ENCODE results near the gene PTPRT. TPM values are rescaled to one million over a fixed set of nuclear protein-coding genes. Genes with fewer than 3 reads are reported as not detected.

Gene PTPRT
- total and polyA plus RNA-seq, 10 of the 15 experiments (the other 5 are each of a cell fraction or from before 2014, with no cell fraction given) = not detected

DNA sequence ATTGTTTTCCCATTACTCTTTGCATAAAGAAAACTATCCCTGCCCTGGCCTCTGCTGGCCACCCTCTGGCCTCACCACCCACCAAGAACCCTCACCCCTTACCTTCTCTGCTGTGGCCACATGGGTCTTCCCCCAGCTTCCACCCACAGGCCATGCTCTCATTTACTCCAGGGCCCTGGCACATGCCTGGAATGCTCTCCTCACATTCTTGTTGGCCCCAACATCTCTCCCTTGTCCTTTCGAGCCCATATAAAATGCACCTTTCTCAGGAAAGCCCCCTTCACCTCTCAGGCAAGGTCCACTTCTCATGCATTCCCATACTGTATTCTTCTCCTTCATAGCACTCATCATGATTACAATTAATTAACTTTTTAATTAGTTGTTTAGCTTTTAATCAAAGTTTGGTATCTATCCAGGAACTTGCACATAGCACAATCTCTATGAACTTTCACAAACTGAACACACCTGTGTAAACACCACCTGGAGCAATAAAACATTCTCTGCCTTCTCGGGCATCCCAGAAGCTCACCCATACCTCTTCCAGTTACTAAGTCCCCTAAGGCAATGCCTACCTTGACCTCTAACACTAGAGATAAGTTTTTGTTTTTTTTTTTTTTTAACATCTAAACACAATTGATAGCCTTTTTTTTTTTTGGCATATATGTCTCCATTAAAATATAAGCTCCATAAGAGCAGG is 617.2 kb downstream of the PTPRT start:
- FAIRE-seq (no peak), DNase-seq (ENCODE audit: low read depth, low spot score) (no peak), ATAC-seq (no peak)
- Histone ChIP-seq H3K4me1 (ENCODE audit: control insufficient read depth, insufficient read depth, low read length) (no peaks in the 10 kb centered on the region), H3K4me3 (no peak overlapping the region), H3K27ac (ENCODE audit: control insufficient read depth, insufficient read depth) (no peak overlapping the region), H3K9me3 (replicated peaks; ENCODE audit: control insufficient read depth, insufficient read depth, low read length) (no peaks in the 10 kb centered on the region), H3K4me2 (ENCODE audit: control insufficient read depth, insufficient read depth) (no peak overlapping the region), H3K27me3 (replicated peaks in 1 of 2; ENCODE audit: control insufficient read depth in 2 of 2, insufficient read depth in 2 of 2, low read length in 1 of 2) (no peaks in the 10 kb centered on the region), H3K79me2 (ENCODE audit: control insufficient read depth, insufficient read depth, low read length) (no peaks in the 10 kb centered on the region), H3K36me3 (ENCODE audit: control insufficient read depth in 2 of 2, insufficient read depth in 2 of 2, low read length in 1 of 2) (no peaks in the 10 kb centered on the region), H2AFZ (ENCODE audit: control insufficient read depth, low read depth, low read length) (no peak overlapping the region), H3K9ac (ENCODE audit: control insufficient read depth, insufficient read depth, low read length) (no peak overlapping the region), H4K20me1 (ENCODE audit: control insufficient read depth, insufficient read depth) (no peaks in the 10 kb centered on the region)
- in situ Hi-C loops (cut with MboI) = no loop called here
- SMC1A ChIA-PET (ENCODE audit: uncharacterized antibody, unreplicated experiment) = no interaction called here
- intact Hi-C loops (cut with micrococcal nuclease; ENCODE audit: unreplicated experiment) = no loop called here
- WGBS (ENCODE audit: insufficient coverage, insufficient replicate concordance, low lambda C conversion rate, missing lambda C conversion rate) = 16% methylated on average over 2 of the region's 2 CpGs
- TF ChIP-seq JUND (IDR thresholded peaks at IDR 0.05; ENCODE audit: low read depth, low read length) (no peak), ETV6 (conservative IDR thresholded peaks at IDR 0.05 in 1 of 2, IDR thresholded peaks at IDR 0.05 in 1 of 2; ENCODE audit: borderline replicate concordance in 1 of 2, low read depth in 1 of 2) (no peak), ZNF592 (IDR thresholded peaks at IDR 0.05) (no peak), CBFB (IDR thresholded peaks at IDR 0.05; ENCODE audit: low read depth) (no peak), LARP7 (IDR thresholded peaks at IDR 0.05) (no peak), BACH1 (IDR thresholded peaks at IDR 0.05; ENCODE audit: borderline replicate concordance) (no peak), DPF2 (IDR thresholded peaks at IDR 0.05) (no peak), ZSCAN29 (IDR thresholded peaks at IDR 0.05) (no peak), SUPT20H (IDR thresholded peaks at IDR 0.05; ENCODE audit: borderline replicate concordance, control insufficient read depth, low read depth, low read length) (no peak), ZNF274 (IDR thresholded peaks at IDR 0.05; ENCODE audit: insufficient read depth, insufficient read length) (no peak), FOS (IDR thresholded peaks at IDR 0.05; ENCODE audit: borderline replicate concordance, extremely low read depth, insufficient read length) (no peak), ATF2 (IDR thresholded peaks at IDR 0.05; ENCODE audit: low read length) (no peak)
- TF ChIP-seq, protein P1, sequence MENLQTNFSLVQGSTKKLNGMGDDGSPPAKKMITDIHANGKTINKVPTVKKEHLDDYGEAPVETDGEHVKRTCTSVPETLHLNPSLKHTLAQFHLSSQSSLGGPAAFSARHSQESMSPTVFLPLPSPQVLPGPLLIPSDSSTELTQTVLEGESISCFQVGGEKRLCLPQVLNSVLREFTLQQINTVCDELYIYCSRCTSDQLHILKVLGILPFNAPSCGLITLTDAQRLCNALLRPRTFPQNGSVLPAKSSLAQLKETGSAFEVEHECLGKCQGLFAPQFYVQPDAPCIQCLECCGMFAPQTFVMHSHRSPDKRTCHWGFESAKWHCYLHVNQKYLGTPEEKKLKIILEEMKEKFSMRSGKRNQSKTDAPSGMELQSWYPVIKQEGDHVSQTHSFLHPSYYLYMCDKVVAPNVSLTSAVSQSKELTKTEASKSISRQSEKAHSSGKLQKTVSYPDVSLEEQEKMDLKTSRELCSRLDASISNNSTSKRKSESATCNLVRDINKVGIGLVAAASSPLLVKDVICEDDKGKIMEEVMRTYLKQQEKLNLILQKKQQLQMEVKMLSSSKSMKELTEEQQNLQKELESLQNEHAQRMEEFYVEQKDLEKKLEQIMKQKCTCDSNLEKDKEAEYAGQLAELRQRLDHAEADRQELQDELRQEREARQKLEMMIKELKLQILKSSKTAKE (IDR thresholded peaks at IDR 0.05; ENCODE audit: low read depth, poor library complexity, severe bottlenecking) = no peak
- POLR2A ChIA-PET = interaction anchor here (0.6 kb wide), 2 partner anchors 172 to 192 kb away, joined by 3 to 5 read pairs; no protein-coding TSS in a partner anchor
- RAD21 ChIA-PET (ENCODE audit: unreplicated experiment) = interaction anchor here (0.6 kb wide), 1 partner anchor 220 kb away, joined by 3 read pairs; no protein-coding TSS in a partner anchor
- no TSS peak for BruUV-seq (replicated peaks)
- CTCF ChIA-PET = no interaction called here
